Germinal center (tissue), 1 donor: Measurements from ENCODE around the gene UMODL1.
"Not testable (repeated sequence)": the region's sequence is repeated elsewhere in the genome, so short reads cannot be mapped to it uniquely, and the experiment has no call there.

ENCODE experiments used
- DNase-seq: peaks from one replicate; pipeline ENCODE4 v3.0.0; 2012; ENCODE audit warnings: mixed read lengths, low spot score

The UMODL1 gene

GRCh38 chr21:42112857-42113256 lies 41.7 kb downstream of the UMODL1 start:
- no peak for DNase-seq

GRCh38 chr21:42113926-42114409 lies 42.9 kb downstream of the UMODL1 start:
- DNase-seq, result no peak

GRCh38 chr21:42114646-42115045 lies 43.5 kb downstream of the UMODL1 start:
- DNase-seq, result no peak

- no peak for DNase-seq
Measured at GRCh38 chr21:42115136-42115683, 44.1 kb downstream of the UMODL1 start.

GRCh38 chr21:42116551-42116950 lies 45.4 kb downstream of the UMODL1 start:
- not testable (repeated sequence) for DNase-seq

- DNase-seq, result peak; percentile 75
Measured at GRCh38 chr21:42117229-42117966, 46.3 kb downstream of the UMODL1 start.

GRCh38 chr21:42117967-42118780 lies 47.1 kb downstream of the UMODL1 start:
- DNase-seq, result no peak

- DNase-seq, result peak; percentile 44
Measured at GRCh38 chr21:42118901-42119300, 47.8 kb downstream of the UMODL1 start.

GRCh38 chr21:42120101-42120902 lies 49.2 kb downstream of the UMODL1 start:
- DNase-seq, result peak; percentile 58

GRCh38 chr21:42120903-42121535 lies 49.9 kb downstream of the UMODL1 start:
- DNase-seq, result peak; percentile 60

GRCh38 chr21:42121794-42122193 lies 50.7 kb downstream of the UMODL1 start:
- no peak for DNase-seq

- DNase-seq, result no peak
Measured at GRCh38 chr21:42122398-42122797, 51.3 kb downstream of the UMODL1 start.

GRCh38 chr21:42122808-42123207 lies 51.7 kb downstream of the UMODL1 start:
- DNase-seq, result no peak

- DNase-seq, result no peak
Measured at GRCh38 chr21:42123219-42123908, 52.2 kb downstream of the UMODL1 start.

- no peak for DNase-seq
Measured at GRCh38 chr21:42124081-42124480, 53.0 kb downstream of the UMODL1 start.

- no peak for DNase-seq
Measured at GRCh38 chr21:42124826-42125570, 53.9 kb downstream of the UMODL1 start.

GRCh38 chr21:42125571-42126544 lies 54.7 kb downstream of the UMODL1 start:
- DNase-seq, result no peak

GRCh38 chr21:42127164-42128150 lies 56.3 kb downstream of the UMODL1 start:
- DNase-seq, result no peak
